ENCODE data around the gene XPNPEP2.
A peak's percentile ranks its signal among the peaks of the same experiment; 100 is the strongest.
"Not testable (repeated sequence)": the region's sequence is repeated elsewhere in the genome, so short reads cannot be mapped to it uniquely, and the experiment has no call there.

XPNPEP2 gene

DNA sequence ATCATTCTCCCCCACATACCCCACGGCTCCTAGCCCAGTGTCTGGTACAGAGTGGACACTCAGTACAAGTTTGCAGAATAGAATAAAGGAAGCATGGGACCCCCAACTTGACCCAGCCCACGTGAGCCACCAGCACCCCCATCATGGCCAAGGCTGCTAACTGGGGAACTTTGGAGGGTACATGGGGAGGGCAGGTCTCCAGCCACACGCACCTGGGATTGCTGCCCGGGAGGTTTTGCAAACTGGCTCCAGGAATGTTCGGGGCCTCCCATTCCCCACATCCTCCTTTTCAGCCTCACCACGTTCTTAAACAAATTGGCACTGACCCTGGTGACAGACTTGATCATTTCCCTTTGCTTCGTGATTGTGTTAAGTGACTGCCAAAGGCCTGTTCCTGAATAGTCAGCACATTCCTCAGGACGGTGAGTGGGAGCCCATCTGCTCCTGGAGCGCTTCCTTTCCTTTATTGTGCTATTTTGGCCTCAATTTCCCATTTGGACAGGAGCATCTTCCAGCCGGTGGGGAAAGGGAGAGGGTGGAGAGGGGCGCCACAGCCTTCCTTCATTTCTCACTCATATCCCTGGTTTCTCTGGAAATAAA is 18.7 kb upstream of the XPNPEP2 start:
- no peak for DNase-seq (ENCODE audit: low spot score)

- DNase-seq (ENCODE audit: low spot score) = no peak
Observed at GRCh38 chrX:129720741-129721140, 18.0 kb upstream of the XPNPEP2 start.

DNA sequence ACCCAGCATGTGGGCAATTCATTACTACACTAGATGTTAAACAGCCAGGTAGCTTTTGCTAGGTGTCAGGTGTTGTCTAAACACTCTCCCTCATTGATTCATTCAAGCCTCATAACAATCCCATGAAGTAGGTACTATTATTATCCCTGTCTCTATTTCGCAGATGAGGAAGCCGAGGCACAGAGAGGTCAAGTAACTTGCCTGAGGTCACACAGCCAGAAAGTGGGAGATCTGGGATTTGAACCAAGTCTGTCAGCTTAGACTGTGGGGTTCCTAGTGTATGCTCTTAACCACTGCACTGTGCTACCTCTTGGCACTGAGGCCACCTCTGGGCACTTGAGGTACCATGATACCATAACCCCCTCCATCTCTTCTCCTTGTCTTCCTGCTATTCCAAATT is 17.4 kb upstream of the XPNPEP2 start:
- DNase-seq (ENCODE audit: low spot score) = no peak

GRCh38 chrX:129721870-129722269 is 16.9 kb upstream of the XPNPEP2 start:
- DNase-seq (ENCODE audit: low spot score) = no peak

DNA sequence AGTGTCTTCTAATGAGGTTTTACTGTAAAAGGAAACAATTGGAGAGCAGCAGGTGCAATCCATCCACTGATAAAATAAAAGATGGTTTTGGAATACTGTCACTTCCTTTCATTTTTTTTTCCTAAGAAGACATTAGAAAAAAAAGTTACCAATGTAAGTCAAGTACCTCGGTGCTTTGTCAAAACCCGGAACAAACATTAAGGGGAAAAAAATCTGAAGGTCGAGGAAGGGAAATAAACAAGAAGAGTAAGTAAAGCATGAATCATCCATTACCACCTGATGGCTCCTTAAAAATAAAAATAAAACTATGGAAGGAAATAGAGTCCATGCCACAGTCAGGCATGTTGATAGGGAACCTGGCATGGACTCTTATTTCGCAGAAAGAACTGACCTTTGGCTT is 15.3 kb upstream of the XPNPEP2 start:
- no peak for DNase-seq (ENCODE audit: low spot score)

DNA sequence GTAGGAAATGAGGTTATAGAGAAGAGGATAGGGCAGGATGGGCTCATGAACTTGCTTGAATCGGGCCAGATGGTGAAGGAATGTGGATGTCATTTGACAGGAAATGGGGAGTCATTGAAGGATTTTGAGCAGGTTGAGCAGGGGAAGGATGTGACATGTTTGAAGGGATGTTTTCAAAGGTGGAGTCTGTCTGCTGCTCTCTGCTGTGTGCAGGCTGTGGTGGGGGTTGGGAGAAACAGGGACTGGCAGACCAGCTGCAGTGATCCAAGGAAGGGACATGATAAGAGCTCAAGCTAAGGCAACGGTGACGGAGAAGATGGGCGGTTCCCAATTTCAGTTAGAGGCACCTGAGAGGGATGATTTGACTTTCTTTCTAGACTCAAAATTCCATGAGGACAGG is 14.0 kb upstream of the XPNPEP2 start:
- DNase-seq (ENCODE audit: low spot score) = no peak

DNA sequence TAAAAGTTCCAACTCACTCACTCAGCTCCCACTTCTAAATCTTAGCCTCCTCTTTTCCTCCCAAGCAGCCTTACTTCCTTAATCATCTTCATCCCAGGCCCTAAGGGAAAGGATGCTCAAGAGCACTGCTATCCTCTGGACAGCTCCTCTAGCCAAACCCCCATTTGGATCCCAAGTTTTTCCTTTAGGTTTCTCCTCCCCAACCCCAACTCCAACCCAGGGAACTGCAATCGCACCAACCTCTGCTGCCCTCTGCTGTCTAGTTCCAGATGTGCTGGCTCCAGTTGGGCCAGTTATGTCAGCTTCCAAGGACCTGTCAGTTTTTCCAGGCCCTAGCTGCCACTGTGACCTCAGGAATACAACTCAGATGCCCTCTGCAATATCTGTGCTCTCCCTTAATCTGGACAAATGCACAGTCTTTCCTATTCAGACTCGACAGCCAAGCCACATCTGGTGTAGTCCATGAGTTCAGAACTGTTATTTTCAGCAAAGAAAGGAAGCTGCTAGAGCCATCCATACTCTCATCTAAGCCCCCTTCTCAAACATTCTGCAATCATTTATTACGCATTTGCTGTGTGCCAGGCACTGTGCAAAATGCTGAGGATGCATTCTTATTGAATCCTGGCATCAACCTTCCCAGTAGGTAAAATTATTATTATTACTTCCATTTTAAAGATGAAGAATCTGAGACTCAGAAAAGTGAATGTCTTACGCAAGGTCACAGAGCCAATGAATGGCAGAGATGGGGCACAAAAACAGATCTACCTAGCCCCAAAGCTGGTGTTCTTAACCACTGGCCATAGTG is 12.3 kb upstream of the XPNPEP2 start:
- DNase-seq (ENCODE audit: low spot score) = peak; percentile 19

- no peak for DNase-seq (ENCODE audit: low spot score)
Observed at GRCh38 chrX:129728061-129728460, 10.7 kb upstream of the XPNPEP2 start.

DNA sequence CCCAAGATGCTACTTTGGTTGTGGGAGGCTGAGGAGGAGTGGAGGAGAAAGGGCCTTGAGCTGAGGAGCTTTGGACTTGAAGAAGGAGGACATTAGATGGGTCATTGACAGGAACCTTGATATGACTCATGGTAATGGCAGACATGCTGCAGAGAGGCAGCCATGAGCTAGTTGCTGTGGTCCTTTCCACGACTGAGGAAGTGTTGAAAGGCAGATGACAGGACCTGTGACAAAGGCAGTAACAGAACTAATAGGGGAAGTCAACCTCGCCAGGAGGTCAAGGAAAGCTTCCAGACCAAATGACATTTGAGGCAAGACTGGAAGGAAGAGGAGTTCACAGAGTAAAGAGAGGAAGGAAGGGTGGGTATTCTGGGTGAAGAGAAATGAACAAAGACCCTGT is 7.6 kb upstream of the XPNPEP2 start:
- no peak for DNase-seq (ENCODE audit: low spot score)

- no peak for DNase-seq (ENCODE audit: low spot score)
Observed at GRCh38 chrX:129732857-129733256, 5.9 kb upstream of the XPNPEP2 start.

DNA sequence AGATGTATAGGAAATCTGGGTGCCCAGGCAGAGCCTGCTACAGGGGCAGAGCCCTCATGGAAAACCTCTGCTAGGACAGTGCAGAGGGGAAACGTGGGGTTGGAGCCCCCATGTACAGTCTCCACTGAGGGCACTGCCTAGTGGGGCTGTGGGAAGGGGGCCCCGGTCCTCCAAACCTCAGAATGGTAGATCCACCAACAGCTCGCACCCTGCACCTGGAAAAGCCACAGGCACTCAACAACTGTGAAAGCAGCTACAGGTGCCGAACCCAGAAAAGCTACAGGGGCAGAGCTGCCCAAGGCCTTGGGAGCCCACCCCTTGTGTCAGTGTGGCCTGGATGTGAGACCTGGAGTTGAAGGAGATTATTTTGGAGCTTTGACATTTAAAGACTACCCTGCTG is 5.4 kb upstream of the XPNPEP2 start:
- no peak for DNase-seq (ENCODE audit: low spot score)

DNA sequence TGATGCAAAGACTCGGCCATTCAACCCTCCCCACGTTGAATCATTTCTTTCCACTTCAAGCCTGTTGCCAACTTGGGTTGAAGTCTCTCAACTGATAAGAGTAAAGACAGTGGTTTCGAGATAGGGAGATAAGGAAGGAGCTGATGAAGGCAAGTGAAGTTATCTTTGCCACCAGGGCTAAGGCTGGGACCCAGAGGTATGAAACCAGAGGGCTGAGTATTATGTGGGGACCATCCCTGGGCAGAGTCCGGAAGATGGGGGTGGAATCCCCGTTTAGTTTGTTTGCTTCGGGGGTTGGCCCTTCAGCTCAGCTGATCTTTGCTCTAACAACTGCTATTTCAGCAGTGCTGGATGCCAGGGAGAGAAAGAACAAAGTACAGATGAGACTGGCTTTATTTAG is 2.3 kb upstream of the XPNPEP2 start:
- DNase-seq (ENCODE audit: low spot score) = peak; percentile 33

DNA sequence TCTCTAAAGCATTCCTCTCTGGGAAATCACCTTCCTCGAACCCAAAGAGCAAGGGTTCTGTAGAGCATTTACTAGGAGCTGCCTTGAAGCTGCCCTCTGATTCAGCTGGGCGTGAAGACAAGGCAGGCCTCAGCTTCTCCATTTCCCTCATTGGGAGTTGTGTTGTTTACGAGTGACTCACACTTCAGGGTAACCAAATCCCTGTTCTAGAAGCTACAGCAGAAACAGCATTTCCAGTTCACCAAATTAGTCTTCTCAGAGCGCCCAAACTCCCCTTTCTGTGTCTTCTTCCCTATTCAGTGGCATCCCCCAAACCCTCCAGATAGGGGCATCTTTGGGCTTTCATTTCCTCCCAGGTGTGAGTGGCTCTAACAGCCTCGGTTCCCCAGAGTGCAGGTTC is 863 bp upstream of the XPNPEP2 start:
- no peak for DNase-seq (ENCODE audit: low spot score)

- no peak for DNase-seq (ENCODE audit: low spot score)
Observed at GRCh38 chrX:129739578-129739977, 799 bp downstream of the XPNPEP2 start.

DNA sequence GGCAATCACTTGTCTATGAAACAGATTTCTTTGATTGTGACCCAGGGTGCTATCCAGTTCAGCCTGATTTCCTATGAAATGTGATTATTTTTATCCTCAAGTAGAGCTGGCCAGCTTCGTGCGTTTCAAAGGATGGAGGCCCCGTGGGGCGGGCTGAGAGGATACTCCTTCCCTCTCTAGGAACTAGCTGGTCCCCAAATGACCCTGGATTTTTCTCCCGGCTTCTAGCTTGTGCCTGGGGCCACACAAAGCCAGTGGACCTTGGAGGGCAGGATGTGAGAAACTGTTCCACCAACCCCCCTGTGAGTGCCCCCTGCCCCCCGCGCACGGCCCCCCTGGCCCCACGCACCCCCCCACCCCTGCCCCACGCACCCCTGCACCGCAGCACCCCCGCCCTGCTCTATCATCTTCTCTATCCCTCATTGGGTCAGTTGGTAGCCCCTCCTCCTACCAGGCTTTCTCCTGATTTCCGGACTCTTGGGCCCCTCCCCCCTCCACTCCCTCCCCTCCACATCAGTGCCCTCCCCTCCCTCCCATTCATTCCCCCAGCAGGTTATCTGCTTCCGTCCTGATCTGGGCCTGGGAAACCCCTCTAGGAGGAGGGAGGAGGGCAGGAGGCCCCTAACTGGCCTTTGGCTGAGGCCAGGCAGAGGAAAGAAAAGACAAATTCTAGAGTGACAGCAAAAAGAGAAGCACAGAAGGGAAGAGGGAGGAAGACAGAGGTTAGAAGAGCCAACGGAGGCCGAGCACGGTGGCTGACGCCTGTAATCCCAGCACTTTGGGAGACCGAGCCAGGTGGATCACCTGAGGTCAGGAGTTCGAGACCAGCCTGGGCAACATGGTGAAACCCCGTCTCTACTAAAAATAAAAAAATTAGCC is 3.3 kb downstream of the XPNPEP2 start:
- no peak for DNase-seq (ENCODE audit: low spot score)

DNA sequence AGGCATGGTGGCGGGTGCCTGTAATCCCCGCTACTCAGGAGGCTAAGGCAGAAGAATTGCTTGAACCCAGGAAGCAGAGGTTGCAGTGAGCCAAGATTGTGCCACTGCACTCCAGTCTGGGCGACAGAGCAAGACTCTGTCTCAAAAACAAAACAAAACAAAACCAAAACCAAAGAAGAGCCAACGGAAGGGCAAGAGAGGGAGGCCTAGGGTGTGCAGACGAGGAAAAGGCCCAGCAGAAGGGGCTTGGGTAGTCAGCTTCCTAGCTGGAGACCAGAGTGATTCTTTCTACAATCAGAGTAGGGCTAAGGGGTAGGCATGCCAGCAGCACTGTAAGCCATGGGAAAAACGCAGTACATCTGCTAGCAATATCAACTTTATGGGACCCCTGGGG is 4.0 kb downstream of the XPNPEP2 start:
- DNase-seq (ENCODE audit: low spot score) = not testable (repeated sequence)

DNA sequence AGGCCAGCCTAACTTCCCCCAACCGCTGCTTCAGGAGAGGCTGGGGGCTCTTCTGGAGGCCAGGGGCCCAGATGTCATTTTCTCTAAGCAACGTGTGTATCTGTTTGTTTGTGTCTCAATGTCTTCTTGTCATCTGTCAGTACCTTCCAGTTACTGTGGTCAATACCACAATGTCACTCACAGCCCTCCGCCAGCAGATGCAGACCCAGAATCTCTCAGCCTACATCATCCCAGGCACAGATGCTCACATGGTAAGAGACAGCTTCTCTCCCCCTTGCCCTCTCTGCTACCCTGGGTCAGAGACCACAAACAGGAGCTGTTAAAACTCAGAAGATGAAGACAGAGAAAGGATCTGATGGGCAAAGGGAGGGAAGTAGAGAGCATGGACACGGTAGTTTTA is 5.0 kb downstream of the XPNPEP2 start:
- no peak for DNase-seq (ENCODE audit: low spot score)

GRCh38 chrX:129744861-129745321 is 6.1 kb downstream of the XPNPEP2 start:
- no peak for DNase-seq (ENCODE audit: low spot score)

DNA sequence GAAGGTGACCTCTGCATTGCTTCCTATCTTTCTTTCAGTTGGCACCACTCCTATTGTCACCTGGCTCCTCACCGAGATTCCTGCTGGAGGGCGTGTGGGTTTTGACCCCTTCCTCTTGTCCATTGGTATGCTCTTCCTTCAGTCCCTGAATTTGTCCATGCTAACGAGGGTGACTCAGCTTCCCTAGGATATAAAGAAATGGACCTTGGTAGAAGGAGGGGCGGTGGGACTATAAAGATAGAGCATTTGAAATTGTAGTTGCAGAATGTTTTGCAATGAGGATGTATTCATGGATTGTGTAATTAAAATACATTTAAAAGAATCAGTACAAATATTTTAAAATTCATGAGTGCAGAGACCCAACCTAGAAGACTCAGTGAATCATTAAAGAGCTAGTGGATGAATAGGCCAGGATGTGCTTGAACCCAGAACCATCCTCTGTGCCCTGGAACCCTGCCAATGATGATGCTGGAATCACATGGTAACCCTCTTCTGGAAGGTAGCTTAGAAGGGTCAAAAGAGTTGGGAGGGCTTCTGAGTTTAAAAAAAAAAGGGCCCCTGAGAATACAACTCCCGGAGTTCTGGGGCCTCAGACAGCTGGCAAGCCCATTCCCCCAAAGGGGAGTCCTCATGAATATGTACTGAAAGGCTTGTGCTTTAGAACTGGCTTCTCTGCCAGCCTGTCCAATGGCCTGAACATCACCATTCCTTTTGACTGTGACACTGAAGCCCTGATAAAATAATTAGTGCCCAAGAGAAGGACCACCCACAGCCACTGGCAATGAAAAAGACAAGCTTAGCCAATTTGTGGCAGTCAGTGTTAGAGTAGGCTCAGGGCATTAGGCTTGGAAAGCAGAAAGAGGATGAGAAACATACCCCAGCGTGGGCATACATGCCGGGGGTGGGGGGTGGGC is 8.0 kb downstream of the XPNPEP2 start:
- no peak for DNase-seq (ENCODE audit: low spot score)

- DNase-seq (ENCODE audit: low spot score) = no peak
Observed at GRCh38 chrX:129747533-129747932, 8.8 kb downstream of the XPNPEP2 start.

DNA sequence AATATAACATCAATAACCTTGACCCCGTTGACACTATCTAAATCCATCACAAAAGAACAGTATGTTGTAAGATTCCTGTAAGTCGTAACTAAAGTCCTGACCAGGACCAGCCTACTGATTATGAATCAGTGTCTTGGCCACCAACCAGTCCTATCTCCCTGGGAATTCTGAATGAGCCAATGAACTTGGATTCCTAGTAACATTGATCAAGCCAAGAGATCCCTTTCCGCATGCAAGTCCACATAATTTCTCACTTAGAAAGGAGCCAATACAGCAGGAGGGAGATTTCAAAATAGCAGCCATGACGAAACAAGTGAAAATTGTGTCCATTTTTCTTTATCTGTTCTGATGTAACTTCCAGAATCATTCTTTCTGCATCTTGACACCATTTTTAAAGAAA is 9.5 kb downstream of the XPNPEP2 start:
- no peak for DNase-seq (ENCODE audit: low spot score)

DNA sequence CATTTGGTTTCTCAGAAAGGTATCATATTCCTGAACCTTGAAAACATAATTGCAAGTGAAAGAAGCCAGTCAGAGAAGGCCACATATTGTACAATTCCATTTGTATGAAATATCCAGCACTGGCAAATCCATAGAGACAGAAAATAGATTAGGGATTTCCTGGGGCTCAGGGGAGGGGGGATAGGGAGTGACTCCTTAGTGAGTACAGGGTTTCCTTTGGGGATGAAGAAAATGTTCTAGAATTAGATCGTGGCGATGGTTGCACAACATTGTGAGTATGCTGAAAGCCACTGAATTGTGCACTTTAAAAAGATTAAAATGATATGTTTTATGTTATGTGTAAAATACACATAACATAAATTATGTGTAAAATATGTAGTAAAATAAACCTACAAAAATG is 10.3 kb downstream of the XPNPEP2 start:
- no peak for DNase-seq (ENCODE audit: low spot score)

Measured in activated CD4-positive, alpha-beta T cell treated with anti-CD3 and anti-CD28 coated beads, Interleukin-2, Interleukin-4, amounts not matched to agents 100 ng/mL and 50 ng/mL, durations not matched to agents 16 hours and 8 hours (primary cell).